Upper lobe of left lung (tissue), 6 donors: ENCODE results near the gene METTL22. TPM values are rescaled to one million over a fixed set of nuclear protein-coding genes. Genes with fewer than 3 reads are reported as not detected.
A peak's percentile ranks its signal among the peaks of the same experiment; 100 is the strongest.

ENCODE experiments used
- ATAC-seq, 2 donors: fragments of 200-7000 bp; cut with Tn5 transposase; one replicate each; pipeline ENCODE4 v1.9.1; 2022; ENCODE audit warnings: mild to moderate bottlenecking in 2 of 2, moderate library complexity in 2 of 2; ENCODE audit not compliant: low FRiP score in 2 of 2
- DNase-seq, 2 donors: peaks; one replicate each; pipeline ENCODE4 v3.0.0-alpha.2; 2019 to 2020
- H3K27ac ChIP-seq, 4 donors: fragments of 200-600 bp; sonication (generic); one replicate each; pipeline ENCODE4 v1.5.1; 2016 to 2019
- H3K27me3 ChIP-seq, 4 donors: fragments of 200-600 bp; sonication (generic); one replicate each; pipeline ENCODE4 v1.5.1; 2017 to 2019
- H3K36me3 ChIP-seq, 4 donors: fragments of 200-600 bp; sonication (generic); one replicate each; pipeline ENCODE4 v1.5.1; 2016 to 2019
- H3K4me1 ChIP-seq, 4 donors: fragments of 200-600 bp; sonication (generic); one replicate each; pipeline ENCODE4 v1.5.1; 2018 to 2019
- H3K4me3 ChIP-seq, 4 donors: fragments of 200-600 bp; sonication (generic); one replicate each; pipeline ENCODE4 v1.5.1; 2017 to 2019; ENCODE audit warnings: mild to moderate bottlenecking in 2 of 4, moderate library complexity in 1 of 4
- H3K9me3 ChIP-seq, 4 donors: fragments of 200-600 bp; sonication (generic); one replicate each; pipeline ENCODE4 v1.5.1; 2018 to 2019
- CTCF ChIP-seq, 6 experiments: fragments of 450-650 bp in 4 of 6; fragments of 200-600 bp in 2 of 6; sonication (generic) in 2 of 6; IDR thresholded peaks; one replicate each; pipeline ENCODE4 v1.5.1; 2016 to 2019; ENCODE audit warnings: antibody characterized with exemption in 6 of 6
- EP300 ChIP-seq, 4 donors: sonication (generic); formaldehyde crosslinking; IDR thresholded peaks; one replicate each; pipeline ENCODE4 v1.5.1; 2017; ENCODE audit warnings: antibody characterized with exemption in 4 of 4, control low read depth in 2 of 4
- POLR2A ChIP-seq, 4 donors: fragments of 450-650 bp; IDR thresholded peaks; one replicate each; pipeline ENCODE4 v1.5.1; 2016 to 2017; ENCODE audit warnings: antibody characterized with exemption in 4 of 4, mild to moderate bottlenecking in 2 of 4
- POLR2AphosphoS5 ChIP-seq, 2 donors: sonication (generic); formaldehyde crosslinking; IDR thresholded peaks; one replicate each; pipeline ENCODE4 v1.5.1; 2017; ENCODE audit warnings: antibody characterized with exemption in 2 of 2
- WGBS, 2 donors: methylation state at CpG; one replicate each; pipeline ENCODE4 v1.1.5; 2017 to 2018; 5-methylcytosine and 5-hydroxymethylcytosine counted together
- total RNA-seq, 6 donors: library from RNA; depleted of rRNA in 4 of 6; stranded (reverse); fragments of >200 nt in 4 of 6; gene quantifications; one replicate each; pipeline versions ENCODE4 v1.1.0 to v1.2.1, GENCODE V29; 2016 to 2021
- donor health status: DM: no; HTN: no; CAD: no; lungs with moderate emphysema.
- donor health status: DM: no; HTN: yes; CAD: no; lungs with severe emphysema.

The METTL22 gene
- total RNA-seq, 6 donors from 2014 or later, result 22.3 to 118 (median 36.5) TPM

- TF ChIP-seq POLR2A (IDR thresholded peaks at IDR 0.05) (no peak), POLR2AphosphoS5 (IDR thresholded peaks at IDR 0.05) (no peak), EP300 (IDR thresholded peaks at IDR 0.05) (no peak), CTCF (IDR thresholded peaks at IDR 0.05) (no peak)
- Histone ChIP-seq H3K9me3 (no peaks in the 10 kb centered on the region), H3K36me3 (no peaks in the 10 kb centered on the region), H3K4me3 (peak overlapping the region in 3 of 4 donors; percentile 54 to 75 (median 65)), H3K4me1 (peaks cover 7 to 15% (median 13%) of the 10 kb centered on the region in 4 donors), H3K27ac (no peak overlapping the region), H3K27me3 (no peaks in the 10 kb centered on the region)
- DNase-seq, result no peak
- WGBS, 2 donors, result 58 to 74% methylated on average over 13 of the region's 13 CpGs
- ATAC-seq, result no peak
Observed at GRCh38 chr16:8675183-8676159, 54.0 kb downstream of the METTL22 start.

GRCh38 chr16:8676160-8676547 is 54.7 kb downstream of the METTL22 start:
- Histone ChIP-seq H3K27ac (no peak overlapping the region), H3K4me1 (peaks cover 7 to 15% (median 13%) of the 10 kb centered on the region in 4 donors), H3K36me3 (no peaks in the 10 kb centered on the region), H3K9me3 (no peaks in the 10 kb centered on the region), H3K27me3 (no peaks in the 10 kb centered on the region), H3K4me3 (no peak overlapping the region)
- ATAC-seq (no peak), DNase-seq (no peak)
- TF ChIP-seq CTCF (IDR thresholded peaks at IDR 0.05) (no peak), POLR2A (IDR thresholded peaks at IDR 0.05) (no peak), POLR2AphosphoS5 (IDR thresholded peaks at IDR 0.05) (no peak), EP300 (IDR thresholded peaks at IDR 0.05) (no peak)
- WGBS, 2 donors, result 77 to 78% methylated on average over 3 to 5 of the region's 5 CpGs

- no peak overlapping the region for H3K4me3 ChIP-seq
- H3K36me3 ChIP-seq, result no peaks in the 10 kb centered on the region
- DNase-seq, result no peak
- H3K4me1 ChIP-seq, result peaks cover 7 to 15% (median 13%) of the 10 kb centered on the region in 4 donors
- ATAC-seq, result no peak
- TF ChIP-seq CTCF (IDR thresholded peaks at IDR 0.05) (no peak), POLR2A (IDR thresholded peaks at IDR 0.05) (no peak), EP300 (IDR thresholded peaks at IDR 0.05) (no peak), POLR2AphosphoS5 (IDR thresholded peaks at IDR 0.05) (no peak)
- 90 to 93% methylated on average over 7 of the region's 7 CpGs for WGBS, 2 donors
- no peaks in the 10 kb centered on the region for H3K27me3 ChIP-seq
- H3K9me3 ChIP-seq, result no peaks in the 10 kb centered on the region
- no peak overlapping the region for H3K27ac ChIP-seq
Observed at GRCh38 chr16:8676737-8677375, 55.4 kb downstream of the METTL22 start.

- Histone ChIP-seq H3K27ac (no peak overlapping the region), H3K4me1 (peaks cover 7 to 15% (median 13%) of the 10 kb centered on the region in 4 donors), H3K36me3 (no peaks in the 10 kb centered on the region), H3K4me3 (no peak overlapping the region), H3K9me3 (no peaks in the 10 kb centered on the region), H3K27me3 (no peaks in the 10 kb centered on the region)
- TF ChIP-seq POLR2A (IDR thresholded peaks at IDR 0.05) (no peak), CTCF (IDR thresholded peaks at IDR 0.05) (no peak), POLR2AphosphoS5 (IDR thresholded peaks at IDR 0.05) (no peak), EP300 (IDR thresholded peaks at IDR 0.05) (no peak)
- no peak for ATAC-seq
- DNase-seq, result no peak
- 97 to 98% methylated on average over 5 of the region's 5 CpGs for WGBS, 2 donors
Observed at GRCh38 chr16:8677481-8677880, 56.0 kb downstream of the METTL22 start.
